Fibroblast of the aortic adventitia (primary cell): Measurements from ENCODE around the gene FBLN5. TPM values are rescaled to one million over a fixed set of nuclear protein-coding genes. Genes with fewer than 3 reads are reported as not detected.

Experiments used
- DNase-seq: peaks from one replicate; pipeline ENCODE4 v3.0.0-alpha.2; 2010; ENCODE audit warnings: low read depth
- H3K4me3 ChIP-seq: 2 replicates; pipeline ENCODE4 v1.5.1; 2011; ENCODE audit warnings: low read depth, mild to moderate bottlenecking, control low read depth, low read length, moderate library complexity
- CTCF ChIP-seq: IDR thresholded peaks from 2 replicates; pipeline ENCODE4 v1.5.1; 2011; ENCODE audit warnings: mild to moderate bottlenecking, low read length, control low read depth, inconsistent platforms; ENCODE audit not compliant: insufficient read depth
- total RNA-seq: library from RNA; depleted of rRNA; stranded (reverse); fragments of >200 nt; gene quantifications from 2 replicates; pipeline ENCODE4 v1.2.3, GENCODE V29; 2012; ENCODE audit warnings: low replicate concordance

The FBLN5 gene
- total RNA-seq, 1 donor, result 137 TPM

GRCh38 chr14:91964011-91964410 is 16.5 kb upstream of the FBLN5 start:
- no peak for DNase-seq
- no peak overlapping the region for H3K4me3 ChIP-seq
- no peak for TF ChIP-seq CTCF

GRCh38 chr14:91963465-91963864 is 16.0 kb upstream of the FBLN5 start:
- DNase-seq, result peak; percentile 29
- TF ChIP-seq CTCF, result no peak

GRCh38 chr14:91961297-91962220 is 14.1 kb upstream of the FBLN5 start:
- no peak for DNase-seq
- no peak for TF ChIP-seq CTCF
- no peak overlapping the region for H3K4me3 ChIP-seq

More at GRCh38 chr14:91963465-91963864, 16.0 kb upstream of the FBLN5 start:
- H3K4me3 ChIP-seq, result no peak overlapping the region

- DNase-seq, result no peak
- H3K4me3 ChIP-seq, result no peak overlapping the region
- no peak for TF ChIP-seq CTCF
Measured at GRCh38 chr14:91957876-91958313, 10.4 kb upstream of the FBLN5 start.

- no peak for DNase-seq
- no peak for TF ChIP-seq CTCF
- no peak overlapping the region for H3K4me3 ChIP-seq
Measured at GRCh38 chr14:91956616-91957015, 9.1 kb upstream of the FBLN5 start.

GRCh38 chr14:91955168-91955567 is 7.7 kb upstream of the FBLN5 start:
- no peak for TF ChIP-seq CTCF
- no peak for DNase-seq

More at GRCh38 chr14:91955168-91955567, 7.7 kb upstream of the FBLN5 start:
- no peak overlapping the region for H3K4me3 ChIP-seq
